GM19463 (cell line): ENCODE results near the gene SLC25A51.
A peak's percentile ranks its signal among the peaks of the same experiment; 100 is the strongest.
"Not testable (repeated sequence)": the region's sequence is repeated elsewhere in the genome, so short reads cannot be mapped to it uniquely, and the experiment has no call there.

ENCODE experiments used
- ATAC-seq: cut with Tn5 transposase; IDR thresholded peaks from one replicate; pipeline ENCODE4 v1.9.1; 2021; ENCODE audit warnings: mild to moderate bottlenecking, moderate library complexity; ENCODE audit not compliant: unreplicated experiment

SLC25A51 gene

DNA sequence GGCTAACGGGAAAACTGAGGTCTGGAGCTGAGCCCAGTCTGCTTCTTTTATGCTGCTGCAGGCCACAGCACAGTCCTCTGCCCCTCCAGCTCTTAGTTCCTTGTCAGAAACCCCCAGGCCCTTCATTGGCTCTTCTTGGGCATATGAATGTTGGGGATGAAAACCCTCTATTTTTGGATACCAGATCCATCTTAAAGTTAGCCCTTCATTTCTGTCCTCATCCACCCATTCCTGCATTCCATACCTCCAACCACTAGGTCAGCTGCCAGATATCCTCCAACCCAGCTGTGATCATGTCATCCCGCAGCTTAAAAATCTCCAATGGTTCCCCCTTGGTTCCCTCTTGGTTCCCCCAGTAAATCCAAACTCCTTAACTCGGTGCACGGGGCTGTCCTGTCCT lies 1.8 kb upstream of the SLC25A51 start:
- no peak for ATAC-seq

DNA sequence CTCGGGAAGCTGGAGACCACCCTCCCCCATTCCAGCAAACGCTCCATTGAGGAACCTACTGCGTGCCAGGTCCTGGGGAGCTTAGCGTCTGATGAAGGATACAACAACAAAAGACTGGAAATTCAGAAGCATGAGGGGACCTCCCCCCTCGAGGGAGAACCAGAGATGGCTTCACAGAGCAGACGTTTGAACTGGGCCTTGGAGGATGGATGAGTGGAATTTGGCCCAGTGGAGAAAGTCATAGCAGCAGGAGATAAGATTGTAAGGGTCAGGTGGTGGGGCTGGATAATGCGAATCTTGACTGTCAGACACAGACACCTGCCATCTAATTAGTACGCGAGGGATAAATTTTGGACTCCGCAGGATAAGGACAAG lies 1.2 kb upstream of the SLC25A51 start:
- no peak for ATAC-seq

DNA sequence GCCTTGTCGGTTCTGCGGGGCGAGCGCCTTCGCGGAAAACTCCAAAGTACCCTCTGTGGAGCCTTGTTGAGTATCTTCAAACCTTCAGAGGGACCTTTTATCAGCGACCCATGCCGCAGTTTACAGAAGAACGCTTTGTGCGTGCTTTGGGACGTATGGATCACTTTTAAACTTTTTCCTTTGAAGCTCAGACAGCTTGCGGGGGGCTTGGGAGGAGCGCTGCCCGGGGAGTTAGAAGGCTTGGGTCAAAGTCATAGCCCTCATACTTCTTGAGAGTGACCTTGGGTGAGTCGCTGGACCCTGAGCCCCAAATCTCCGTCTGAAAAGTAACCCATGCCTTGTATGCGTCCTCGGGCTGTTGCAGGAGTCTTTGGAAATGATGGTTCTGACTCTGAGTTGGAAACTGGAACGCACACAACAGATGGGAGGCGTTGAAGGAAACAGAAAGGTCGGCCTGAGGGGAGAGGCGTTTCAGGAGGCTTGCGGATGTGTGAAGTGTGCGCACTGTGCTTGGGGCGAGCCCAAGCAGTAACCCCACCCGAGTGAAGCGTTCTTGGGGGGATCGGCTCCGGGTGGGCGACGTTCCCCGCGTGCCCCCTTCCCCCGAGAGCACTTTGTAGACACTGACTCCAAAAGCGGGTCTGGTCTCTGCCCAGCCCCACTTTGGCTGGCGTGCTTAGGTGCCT lies 661 bp upstream of the SLC25A51 start:
- ATAC-seq = no peak

GRCh38 chr9:37902796-37903646 lies 906 bp downstream of the SLC25A51 start:
- ATAC-seq = peak; percentile 2

- ATAC-seq = no peak
These were observed 1.8 kb downstream of the SLC25A51 start for GRCh38 chr9:37902131-37902530.

DNA sequence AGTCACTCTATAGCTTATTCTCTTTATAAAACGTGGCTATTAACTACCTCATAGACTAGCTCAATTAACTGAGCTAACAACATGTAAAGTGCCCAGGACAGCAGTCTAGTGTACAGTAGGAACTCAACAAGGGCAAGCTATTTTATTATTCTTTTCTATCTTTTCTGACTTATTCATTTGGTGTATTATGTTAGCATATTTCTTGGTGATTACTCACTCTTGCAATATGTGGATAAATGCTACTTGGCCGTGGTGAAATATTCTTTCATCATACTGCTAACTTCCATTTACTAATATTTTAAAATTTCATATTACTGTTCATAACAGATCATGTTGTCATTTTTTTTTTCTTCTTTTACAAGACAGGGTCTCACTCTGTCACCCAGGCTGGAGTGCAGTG lies 4.9 kb downstream of the SLC25A51 start:
- ATAC-seq = no peak

- no peak for ATAC-seq
These were observed 6.3 kb downstream of the SLC25A51 start for GRCh38 chr9:37897665-37898064.

- no peak for ATAC-seq
These were observed 11.9 kb downstream of the SLC25A51 start for GRCh38 chr9:37892063-37892462.

DNA sequence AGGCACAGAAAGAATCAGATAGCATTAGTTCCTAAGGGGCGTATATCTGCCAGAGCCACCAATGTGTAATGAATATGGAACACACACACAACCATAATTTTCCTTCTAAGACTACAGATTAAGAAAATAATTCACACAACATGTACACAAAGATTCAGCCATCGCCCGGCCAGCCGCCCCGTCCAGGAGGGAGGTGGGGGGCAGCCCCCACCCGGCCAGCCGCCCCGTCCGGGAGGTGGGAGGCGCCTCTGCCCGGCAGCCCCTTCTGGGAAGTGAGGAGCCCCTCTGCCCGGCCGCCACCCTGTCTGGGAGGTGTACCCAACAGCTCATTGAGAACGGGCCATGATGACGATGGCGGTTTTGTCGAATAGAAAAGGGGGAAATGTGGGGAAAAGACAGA lies 12.9 kb downstream of the SLC25A51 start:
- not testable (repeated sequence) for ATAC-seq

DNA sequence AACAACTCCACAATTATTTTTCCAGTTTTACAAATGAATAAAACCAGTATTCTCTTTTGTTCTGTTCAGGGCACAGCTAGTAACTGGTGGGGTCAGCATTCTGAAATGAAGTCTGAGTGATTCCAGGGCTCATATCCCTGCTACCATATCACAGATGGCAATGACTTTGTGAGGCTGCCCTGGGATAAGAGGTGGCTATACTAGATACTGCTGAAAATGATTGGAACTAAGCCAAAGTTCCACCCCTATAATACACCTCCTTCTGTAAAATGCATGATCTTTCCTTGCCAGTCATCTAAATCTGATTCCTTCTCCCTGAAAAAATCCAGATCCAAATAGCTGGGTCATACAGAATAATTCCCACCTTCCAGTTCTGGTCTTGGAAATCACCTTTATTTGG lies 14.4 kb downstream of the SLC25A51 start:
- ATAC-seq = no peak

DNA sequence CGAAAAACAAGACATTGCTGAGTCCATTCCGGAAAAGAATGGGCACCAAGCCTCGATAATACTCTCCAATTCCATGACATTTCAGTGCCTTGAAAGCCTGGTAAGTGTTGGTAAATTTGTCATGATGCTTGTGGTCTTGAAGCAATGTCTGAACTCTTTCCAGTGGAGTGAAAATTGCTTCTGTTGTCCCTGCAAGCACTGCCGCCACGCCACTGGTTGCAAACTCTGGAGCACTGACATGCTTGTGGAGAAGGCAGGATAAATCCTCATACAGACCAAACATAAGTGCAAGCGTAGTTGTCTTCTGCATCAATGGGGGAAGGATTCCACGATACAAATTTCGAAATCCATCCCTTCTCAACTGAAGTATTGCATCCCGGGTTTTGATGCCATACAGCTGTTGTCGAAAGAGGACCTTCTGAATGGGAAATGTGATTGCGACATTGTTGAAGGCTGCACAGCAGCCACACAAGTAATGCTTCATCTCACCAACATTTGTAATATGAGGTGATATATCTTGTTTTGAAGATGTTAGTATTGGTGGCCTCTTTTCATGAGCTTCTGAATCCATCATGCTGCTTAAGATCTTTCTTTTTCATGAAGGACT lies 15.8 kb downstream of the SLC25A51 start:
- ATAC-seq = not testable (repeated sequence)

GRCh38 chr9:37880916-37881479 lies 22.9 kb downstream of the SLC25A51 start:
- no peak for ATAC-seq

GRCh38 chr9:37876376-37876775 lies 27.6 kb downstream of the SLC25A51 start:
- ATAC-seq = no peak

DNA sequence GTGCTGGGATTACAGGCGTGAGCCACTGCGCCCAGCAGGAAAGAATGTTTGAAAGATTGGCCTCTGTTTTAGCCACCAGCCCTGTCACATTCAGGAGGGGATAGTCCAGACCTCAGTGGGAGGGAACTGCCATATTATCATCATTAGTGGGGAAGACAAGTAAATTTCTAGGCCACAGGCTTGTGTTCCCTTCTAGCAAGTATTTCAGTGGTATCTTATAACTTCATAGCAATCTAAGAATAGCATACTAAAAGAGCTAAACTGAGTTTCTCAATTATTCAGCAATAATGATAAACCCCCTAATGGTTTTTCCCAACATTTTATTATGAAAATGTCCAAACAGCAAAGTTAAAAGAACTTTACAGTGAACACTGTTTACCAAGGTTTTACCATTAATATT lies 30.0 kb downstream of the SLC25A51 start:
- no peak for ATAC-seq

GRCh38 chr9:37870799-37871176 lies 33.1 kb downstream of the SLC25A51 start:
- no peak for ATAC-seq

- ATAC-seq = no peak
These were observed 33.7 kb downstream of the SLC25A51 start for GRCh38 chr9:37870081-37870798.

DNA sequence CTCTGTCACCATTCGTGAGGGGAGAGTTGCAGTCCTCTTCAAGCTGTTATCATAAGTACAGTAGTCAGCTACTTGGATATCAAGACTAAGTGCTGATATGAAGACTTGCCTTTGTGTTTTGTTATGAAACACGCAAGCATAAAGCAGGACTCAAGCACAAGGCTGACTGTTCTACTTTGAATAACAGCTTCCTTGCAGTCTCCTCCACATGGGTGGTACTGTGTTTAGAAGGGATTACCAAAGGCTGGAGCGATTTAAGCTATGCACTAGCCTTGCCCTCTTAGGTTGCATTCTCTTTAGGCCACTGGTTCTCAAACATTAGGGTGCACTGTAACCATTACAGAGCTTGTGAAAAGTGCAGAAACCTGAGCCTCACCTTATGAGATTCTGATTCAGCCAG lies 41.4 kb downstream of the SLC25A51 start:
- no peak for ATAC-seq

DNA sequence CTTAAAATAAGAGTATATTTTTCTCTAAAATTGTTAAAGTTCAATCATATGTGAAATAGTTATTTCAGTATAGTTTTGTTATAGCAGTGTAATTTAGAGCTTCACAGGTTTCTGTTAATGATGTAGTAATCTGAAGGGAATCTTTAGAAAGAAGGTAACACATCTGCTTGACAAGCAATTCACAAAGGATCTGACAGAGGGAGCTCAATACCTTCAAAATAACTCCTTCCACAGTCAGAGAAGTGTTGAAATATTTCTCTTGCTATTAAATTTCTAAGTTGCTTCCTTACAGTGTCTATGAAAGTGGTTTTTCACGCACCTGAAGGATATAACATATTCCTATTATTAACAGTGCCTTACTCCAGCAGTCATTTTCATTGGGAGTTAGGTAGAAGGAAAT lies 44.9 kb downstream of the SLC25A51 start:
- no peak for ATAC-seq

- no peak for ATAC-seq
These were observed 47.4 kb downstream of the SLC25A51 start for GRCh38 chr9:37856551-37856950.

GRCh38 chr9:37852222-37852621 lies 51.7 kb downstream of the SLC25A51 start:
- no peak for ATAC-seq

- ATAC-seq = no peak
These were observed 63.2 kb downstream of the SLC25A51 start for GRCh38 chr9:37840560-37841194.
